Caco-2 (cell line): Measurements from ENCODE around the gene ACTR6. TPM values are rescaled to one million over a fixed set of nuclear protein-coding genes. Genes with fewer than 3 reads are reported as not detected.
A peak's percentile ranks its signal among the peaks of the same experiment; 100 is the strongest.
"Not testable (repeated sequence)": the region's sequence is repeated elsewhere in the genome, so short reads cannot be mapped to it uniquely, and the experiment has no call there.

ENCODE experiments used
- BruUV-seq: library from RNA; stranded (reverse); fragments of 400-500 nt; replicated peaks from 2 replicates; lab custom pipeline; 2021; lab: Mats Ljungman, UMichigan
- CTCF ChIA-PET: fragments of 300-600 bp; sonication (Branson Sonifier 250); formaldehyde crosslinking; loops from one replicate; lab custom pipeline; 2022; ENCODE audit warnings: antibody characterized with exemption; lab: Charles Lee
- POLR2A ChIA-PET: fragments of 300-600 bp; sonication (Branson Sonifier 250); formaldehyde crosslinking; loops from one replicate; lab custom pipeline; 2022; ENCODE audit warnings: antibody characterized with exemption; lab: Charles Lee
- DNase-seq, 2 experiments: peaks; one replicate each; pipeline versions ENCODE4 v3.0.0 to v3.0.0-alpha.2; 2020 to 2022
- H3K27me3 ChIP-seq: replicated peaks from 2 replicates; pipeline ENCODE4 v1.6.0; 2011; ENCODE audit warnings: low read length; ENCODE audit not compliant: control insufficient read depth, insufficient read depth
- H3K36me3 ChIP-seq: 2 replicates; pipeline ENCODE4 v1.5.1; 2011; ENCODE audit warnings: low read length; ENCODE audit not compliant: control insufficient read depth, insufficient read depth
- H3K4me1 ChIP-seq: fragments of 250-450 bp; sonication (Bioruptor Pico); 2 replicates; pipeline ENCODE4 v1.5.1; 2020; ENCODE audit warnings: mild to moderate bottlenecking
- H3K4me3 ChIP-seq: 2 replicates; pipeline ENCODE4 v1.5.1; 2011; ENCODE audit warnings: low read depth, mild to moderate bottlenecking, control low read depth, low read length
- H3K9me3 ChIP-seq: fragments of 250-450 bp; sonication (Bioruptor Pico); 2 replicates; pipeline ENCODE4 v1.5.1; 2020; ENCODE audit warnings: mild to moderate bottlenecking, moderate library complexity
- H3K27ac Mint-ChIP-seq: one replicate; pipeline ENCODE4 v1.8.0; 2022; ENCODE audit warnings: mixed read lengths; ENCODE audit not compliant: unreplicated experiment
- H3K27me3 Mint-ChIP-seq: one replicate; pipeline ENCODE4 v1.8.0; 2022; ENCODE audit warnings: mixed read lengths; ENCODE audit not compliant: insufficient read depth, unreplicated experiment
- H3K36me3 Mint-ChIP-seq: one replicate; pipeline ENCODE4 v1.8.0; 2022; ENCODE audit warnings: mild to moderate bottlenecking, mixed read lengths; ENCODE audit not compliant: insufficient read depth, unreplicated experiment
- H3K4me1 Mint-ChIP-seq: one replicate; pipeline ENCODE4 v1.8.0; 2022; ENCODE audit warnings: low read depth, mixed read lengths; ENCODE audit not compliant: unreplicated experiment
- H3K4me3 Mint-ChIP-seq: one replicate; pipeline ENCODE4 v1.8.0; 2022; ENCODE audit warnings: mild to moderate bottlenecking, moderate library complexity, mixed read lengths; ENCODE audit not compliant: unreplicated experiment
- H3K9me3 Mint-ChIP-seq: one replicate; pipeline ENCODE4 v1.8.0; 2022; ENCODE audit warnings: mixed read lengths; ENCODE audit not compliant: unreplicated experiment
- CTCF ChIP-seq, 2 experiments: fragments of 200-600 bp in 1 of 2; IDR thresholded peaks; 1 replicate in 1 of 2; 2 replicates in 1 of 2; pipeline versions ENCODE4 v1.5.1 to v1.8.0; 2011 to 2022; ENCODE audit warnings: antibody characterized with exemption in 1 of 2, control low read depth in 1 of 2, inconsistent platforms in 1 of 2, low read depth in 1 of 2, low read length in 1 of 2, mild to moderate bottlenecking in 1 of 2, moderate library complexity in 1 of 2; ENCODE audit not compliant: insufficient read depth in 1 of 2, severe bottlenecking in 1 of 2, unreplicated experiment in 1 of 2
- intact Hi-C: fragments of 100-400 bp; cut with micrococcal nuclease; formaldehyde crosslinking; loops from one replicate; pipeline ENCODE4 v1.10.0; 2022; ENCODE audit not compliant: unreplicated experiment
- total RNA-seq: library from RNA; stranded (reverse); gene quantifications from 2 replicates; pipeline ENCODE4 v1.2.3, GENCODE V29; 2022

The ACTR6 gene
- total RNA-seq, 1 experiment from 2014 or later = 26.0 TPM

- ChIA-PET CTCF (no interaction called here), POLR2A (no interaction called here)
- peaks cover 4% of the 10 kb centered on the region; the same call in 1 of the 2 replicates for H3K36me3 ChIP-seq
- Mint-ChIP-seq H3K4me3 (no peak overlapping the region), H3K27me3 (no peaks in the 10 kb centered on the region), H3K36me3 (peaks cover 18% of the 10 kb centered on the region), H3K4me1 (peaks cover 24% of the 10 kb centered on the region), H3K9me3 (no peaks in the 10 kb centered on the region), H3K27ac (no peak overlapping the region)
- intact Hi-C loops = loop anchor here (5.0 kb wide), 1 partner anchor 159 kb away; no protein-coding TSS in a partner anchor
- H3K4me3 ChIP-seq = no peak overlapping the region
- DNase-seq = no peak
- peaks cover 61% of the 10 kb centered on the region for H3K4me1 ChIP-seq
- H3K27me3 ChIP-seq = no peaks in the 10 kb centered on the region
- TF ChIP-seq CTCF (IDR thresholded peaks at IDR 0.05; ENCODE audit: insufficient read depth in 1 of 2, low read depth in 1 of 2, low read length in 1 of 2, severe bottlenecking in 1 of 2, unreplicated experiment in 1 of 2) = no peak
- no TSS peak for BruUV-seq
- H3K9me3 ChIP-seq = no peaks in the 10 kb centered on the region
These were observed 15.7 kb downstream of the ACTR6 start for GRCh38 chr12:100216337-100216736.

- Mint-ChIP-seq H3K4me3 (no peak overlapping the region), H3K36me3 (peaks cover 35% of the 10 kb centered on the region), H3K9me3 (no peaks in the 10 kb centered on the region), H3K4me1 (peaks cover 23% of the 10 kb centered on the region), H3K27me3 (no peaks in the 10 kb centered on the region), H3K27ac (no peak overlapping the region)
- BruUV-seq = no TSS peak
- DNase-seq = peak in 1 of 2 experiments; percentile 15
- ChIA-PET CTCF (interaction anchor here (0.6 kb wide), 2 partner anchors 10 to 65 kb away, joined by 3 to 5 read pairs; no protein-coding TSS in a partner anchor), POLR2A (no interaction called here)
- no peak for TF ChIP-seq CTCF (IDR thresholded peaks at IDR 0.05; ENCODE audit: insufficient read depth in 1 of 2, low read depth in 1 of 2, low read length in 1 of 2, severe bottlenecking in 1 of 2, unreplicated experiment in 1 of 2)
- Histone ChIP-seq H3K9me3 (no peaks in the 10 kb centered on the region), H3K27me3 (no peaks in the 10 kb centered on the region), H3K4me1 (peaks cover 47% of the 10 kb centered on the region), H3K4me3 (no peak overlapping the region), H3K36me3 (peaks cover 4% of the 10 kb centered on the region; the same call in 1 of the 2 replicates)
- intact Hi-C loops = loop anchor here (5.0 kb wide), 1 partner anchor 162 kb away; no protein-coding TSS in a partner anchor
These were observed 18.9 kb downstream of the ACTR6 start for GRCh38 chr12:100219328-100220109.

GRCh38 chr12:100221523-100221922 lies 20.9 kb downstream of the ACTR6 start:
- POLR2A ChIA-PET = no interaction called here
- intact Hi-C loops = no loop called here

GRCh38 chr12:100222173-100222572 lies 21.6 kb downstream of the ACTR6 start:
- intact Hi-C loops, POLR2A ChIA-PET, H3K27ac Mint-ChIP-seq, H3K9me3 Mint-ChIP-seq, CTCF ChIA-PET, H3K36me3 ChIP-seq, BruUV-seq, DNase-seq, H3K4me3 Mint-ChIP-seq, H3K9me3 ChIP-seq, H3K4me3 ChIP-seq, H3K27me3 Mint-ChIP-seq, H3K27me3 ChIP-seq, H3K4me1 Mint-ChIP-seq: not testable (repeated sequence)
- H3K36me3 Mint-ChIP-seq = peaks cover 25% of the 10 kb centered on the region
- H3K4me1 ChIP-seq = peaks cover 21% of the 10 kb centered on the region

More at GRCh38 chr12:100221523-100221922, 20.9 kb downstream of the ACTR6 start:
- Mint-ChIP-seq H3K27me3 (no peaks in the 10 kb centered on the region), H3K27ac (no peak overlapping the region), H3K4me3 (no peak overlapping the region), H3K36me3 (peaks cover 30% of the 10 kb centered on the region), H3K9me3 (no peaks in the 10 kb centered on the region), H3K4me1 (peaks cover 8% of the 10 kb centered on the region)
- Histone ChIP-seq H3K36me3 (no peaks in the 10 kb centered on the region), H3K4me1 (peaks cover 27% of the 10 kb centered on the region), H3K27me3 (no peaks in the 10 kb centered on the region), H3K4me3 (no peak overlapping the region), H3K9me3 (no peaks in the 10 kb centered on the region)
- no peak for TF ChIP-seq CTCF (IDR thresholded peaks at IDR 0.05; ENCODE audit: insufficient read depth in 1 of 2, low read depth in 1 of 2, low read length in 1 of 2, severe bottlenecking in 1 of 2, unreplicated experiment in 1 of 2)
- DNase-seq = no peak
- BruUV-seq = no TSS peak
- CTCF ChIA-PET = no interaction called here
